ENCODE results near the gene CACNB1.

The CACNB1 gene

DNA sequence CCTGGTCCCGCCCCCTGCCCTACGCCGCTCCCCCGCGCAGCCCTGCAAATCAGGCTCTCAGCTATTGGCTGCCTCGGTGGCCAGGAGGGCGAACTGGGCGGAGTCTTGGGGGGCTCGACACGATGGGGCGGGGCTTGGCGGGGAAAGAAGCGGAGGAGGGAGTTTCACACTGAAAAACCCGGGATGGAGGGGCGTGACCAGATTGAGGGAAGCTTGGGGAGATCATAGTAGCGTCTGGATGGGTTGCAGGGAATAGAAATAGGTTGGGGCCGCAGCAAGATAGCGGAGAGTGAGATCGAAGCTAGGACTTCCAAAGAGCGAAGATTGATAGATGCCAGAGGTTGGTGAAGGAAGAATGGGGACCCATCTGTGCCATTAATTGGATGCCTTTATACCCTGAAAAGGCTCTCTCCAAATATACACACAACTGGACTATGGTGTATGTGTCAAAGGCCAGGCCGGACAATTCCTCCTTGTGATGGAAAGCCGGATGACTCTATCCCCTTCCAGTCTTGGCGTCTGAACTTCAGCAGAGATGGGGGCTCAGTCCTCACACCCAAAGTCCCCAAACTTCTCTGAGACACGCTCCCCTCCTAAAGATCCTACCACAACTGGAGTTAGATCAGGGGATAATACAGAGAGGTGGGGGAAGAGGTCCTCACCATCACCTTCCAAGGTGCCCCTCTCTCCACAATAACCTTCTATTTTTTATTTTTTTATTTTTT lies 28.7 kb upstream of the CACNB1 start:
- peak; percentile 33 for DNase-seq (ENCODE audit: low read depth)

GRCh38 chr17:39225308-39225958 lies 28.0 kb upstream of the CACNB1 start, which contains the start of gene STAC2:
Gene STAC2, minus strand, starts transcription at chr17:39225945. Its CDS starts 443 bp downstream, at chr17:39225502.
- DNase-seq (ENCODE audit: low read depth): no peak

GRCh38 chr17:39224778-39225307 lies 27.4 kb upstream of the CACNB1 start:
- DNase-seq (ENCODE audit: low read depth): no peak

DNA sequence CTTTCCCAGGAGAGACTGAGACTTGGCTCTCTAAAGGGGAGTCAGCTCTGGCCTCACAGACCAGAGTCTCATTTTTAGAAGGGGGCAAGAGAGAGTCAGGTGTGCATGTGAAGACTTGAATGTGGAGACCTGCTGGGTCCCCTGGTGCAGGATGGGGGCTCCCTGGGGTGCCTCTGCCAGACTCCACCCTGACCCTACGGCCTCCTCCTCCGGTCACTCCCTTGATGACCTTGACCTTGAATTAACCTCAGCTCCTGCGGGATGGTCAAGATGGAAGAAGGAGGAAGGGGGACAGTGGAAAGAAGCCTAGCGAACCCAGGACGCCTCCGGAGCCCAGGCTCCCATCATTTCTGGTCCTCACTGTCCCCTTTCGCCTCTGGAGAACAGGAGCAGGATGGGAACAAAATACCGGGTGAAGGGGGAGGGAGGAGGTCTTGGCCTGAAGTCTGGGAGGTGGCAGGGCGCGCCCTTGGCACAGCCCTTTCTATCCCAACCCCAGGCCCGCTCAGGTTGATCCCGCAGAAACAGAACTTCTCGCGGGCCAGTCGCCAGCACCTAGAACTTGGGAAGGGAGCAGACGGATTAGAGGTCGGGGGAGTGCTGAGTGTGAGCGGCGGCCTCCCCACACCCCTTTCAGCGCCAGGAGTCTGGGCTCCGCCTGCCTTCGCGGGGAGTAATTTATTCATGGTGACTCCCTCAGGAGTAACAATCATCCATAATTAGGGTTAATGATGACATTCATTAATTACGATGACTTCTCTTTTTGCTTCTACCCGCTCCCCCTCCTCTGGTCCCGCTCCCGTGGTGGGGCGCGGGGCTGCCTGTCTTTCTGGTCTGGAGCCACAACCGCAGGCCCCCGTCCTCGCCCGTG lies 26.7 kb upstream of the CACNB1 start:
- DNase-seq (ENCODE audit: low read depth): no peak

GRCh38 chr17:39222866-39223834 lies 25.7 kb upstream of the CACNB1 start:
- DNase-seq (ENCODE audit: low read depth): no peak

- no peak for DNase-seq (ENCODE audit: low read depth)
These were observed 24.7 kb upstream of the CACNB1 start for GRCh38 chr17:39222151-39222550.

DNA sequence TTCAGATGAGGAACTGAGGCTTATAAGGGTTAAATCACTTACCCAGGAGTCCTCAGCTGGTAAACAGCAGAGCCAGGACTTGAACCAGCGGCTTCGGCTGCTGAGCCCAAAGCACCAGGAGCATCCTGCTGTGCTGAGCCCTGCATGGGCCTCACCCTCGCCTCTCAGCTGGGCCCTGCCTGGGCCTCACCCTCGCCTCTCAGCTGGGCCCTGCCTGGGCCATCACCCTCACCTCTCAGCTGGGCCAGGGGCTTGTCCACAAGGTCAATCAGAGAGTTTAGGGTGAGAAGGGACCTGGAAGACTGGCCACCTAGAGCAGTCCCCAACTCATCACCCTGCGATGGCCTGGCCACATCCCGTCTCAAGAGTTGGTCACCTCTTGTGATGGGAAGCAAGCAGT lies 24.1 kb upstream of the CACNB1 start:
- no peak for DNase-seq (ENCODE audit: low read depth)

- no peak for DNase-seq (ENCODE audit: low read depth)
These were observed 22.2 kb upstream of the CACNB1 start for GRCh38 chr17:39219647-39220154.

GRCh38 chr17:39218906-39219305 lies 21.4 kb upstream of the CACNB1 start:
- DNase-seq (ENCODE audit: low read depth): no peak

- no peak for DNase-seq (ENCODE audit: low read depth)
These were observed 20.4 kb upstream of the CACNB1 start for GRCh38 chr17:39217734-39218369.

- no peak for DNase-seq (ENCODE audit: low read depth)
These were observed 16.4 kb upstream of the CACNB1 start for GRCh38 chr17:39213852-39214251.

DNA sequence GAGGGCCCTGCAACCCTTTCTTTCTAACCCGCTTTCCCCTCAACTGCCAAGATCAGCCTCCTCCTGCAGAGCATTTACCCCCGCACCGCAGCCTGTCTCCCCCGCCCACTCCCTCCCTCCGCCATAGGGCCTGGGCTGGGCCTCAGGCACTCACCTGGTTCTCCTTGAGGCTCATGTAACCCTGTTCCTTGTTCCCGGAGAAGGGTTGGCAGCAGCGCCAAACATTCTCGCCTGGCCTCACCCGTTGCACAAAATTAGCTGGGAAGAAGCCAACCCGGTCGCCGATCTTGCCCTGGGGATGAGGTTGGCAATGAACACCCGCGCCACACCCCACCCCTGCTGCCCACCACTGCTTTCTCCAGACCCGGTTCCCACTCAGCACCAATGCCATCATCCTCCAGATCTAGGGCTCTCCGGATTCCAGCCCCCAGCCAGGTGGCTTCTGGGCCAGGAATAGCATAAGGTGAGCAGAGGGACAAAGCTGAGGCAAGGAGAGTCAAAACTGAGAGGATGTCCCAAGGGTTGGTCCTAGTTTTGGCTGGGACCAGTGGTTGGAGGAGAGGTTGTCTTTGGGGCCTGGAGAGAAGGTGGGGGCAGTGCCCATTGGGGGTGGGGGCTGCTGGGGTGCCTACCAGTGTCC lies 15.5 kb upstream of the CACNB1 start:
- no peak for DNase-seq (ENCODE audit: low read depth)

- DNase-seq (ENCODE audit: low read depth): no peak
These were observed 14.8 kb upstream of the CACNB1 start for GRCh38 chr17:39212195-39212810.

GRCh38 chr17:39210093-39210434 lies 12.6 kb upstream of the CACNB1 start:
- no peak for DNase-seq (ENCODE audit: low read depth)

DNA sequence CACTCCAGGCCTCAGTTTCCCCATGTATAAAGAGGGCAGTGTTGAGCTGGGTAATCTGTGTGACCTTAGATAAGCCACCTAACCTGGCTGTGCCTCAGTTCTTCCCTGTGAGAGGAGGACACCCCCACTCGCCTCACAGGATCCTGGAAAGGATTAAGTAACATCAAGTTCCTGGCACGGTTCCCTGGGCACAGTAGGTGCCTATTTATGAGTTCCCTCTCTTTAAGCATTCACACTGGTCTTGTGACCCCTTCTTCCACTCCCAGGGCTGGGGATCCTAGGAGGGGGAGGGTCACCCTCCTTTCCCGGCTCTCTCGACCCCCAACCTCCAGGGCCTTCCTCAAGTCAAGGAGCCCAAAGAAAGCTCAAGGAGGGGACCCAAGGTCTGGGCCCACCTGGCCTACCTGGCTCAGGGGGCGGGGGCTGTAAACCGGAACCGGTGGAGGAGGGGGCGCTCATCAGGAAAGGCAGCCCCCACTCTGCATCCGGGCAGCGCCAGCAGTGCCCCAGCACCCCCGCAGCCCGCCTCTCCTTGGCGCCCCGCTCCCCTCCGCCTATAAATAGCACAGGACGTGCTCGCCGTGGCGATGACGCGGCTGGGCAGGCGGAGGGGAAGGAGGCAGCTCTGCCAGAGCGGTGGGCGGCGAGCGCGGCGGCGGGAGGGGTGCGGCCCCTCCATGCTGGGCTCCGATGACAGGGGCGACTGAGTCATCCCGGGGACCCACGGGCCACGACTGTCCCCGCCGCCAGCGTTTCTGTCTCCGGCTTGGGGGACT lies 12.0 kb upstream of the CACNB1 start:
- DNase-seq (ENCODE audit: low read depth): peak; percentile 88

DNA sequence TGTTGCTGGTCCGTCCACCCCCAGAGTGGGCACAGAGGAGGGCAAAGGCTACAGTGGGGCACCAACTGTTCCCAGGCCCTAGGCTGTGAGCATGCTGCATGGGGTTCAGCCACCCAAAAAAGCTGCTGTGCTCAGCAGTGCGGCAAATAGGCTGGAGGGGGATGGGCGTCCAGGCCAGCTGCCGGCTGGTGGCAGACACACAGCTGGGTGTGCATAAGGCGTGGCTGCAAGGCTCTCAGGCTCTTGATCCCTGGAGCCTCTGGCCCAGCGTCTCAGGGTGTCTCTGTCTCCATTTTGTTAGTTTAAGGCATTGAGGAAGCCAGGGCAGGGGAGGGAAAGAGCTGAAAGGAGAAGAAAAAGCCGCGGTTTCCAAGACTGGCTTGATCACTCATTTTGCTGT lies 11.4 kb upstream of the CACNB1 start:
- DNase-seq (ENCODE audit: low read depth): no peak

DNA sequence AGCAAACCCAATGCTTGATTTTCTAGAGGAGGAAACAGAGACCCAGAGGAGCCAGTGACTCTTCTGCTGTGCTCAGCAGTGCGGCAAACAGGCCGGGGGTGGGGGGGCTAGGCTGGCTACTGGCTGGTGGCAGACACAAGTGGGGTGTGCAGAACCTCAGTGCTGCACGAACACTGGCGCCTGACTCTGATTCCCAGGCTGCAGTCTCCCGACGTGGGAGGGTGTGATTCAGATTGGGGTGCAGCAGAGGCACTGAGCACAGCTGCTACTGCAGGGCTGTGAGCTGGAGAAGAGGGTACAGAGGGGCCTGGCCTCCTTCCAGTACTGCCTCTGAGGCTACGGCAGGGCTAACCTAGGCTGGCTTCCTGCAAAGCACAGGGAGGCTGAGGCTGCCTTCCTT lies 10.7 kb upstream of the CACNB1 start:
- no peak for DNase-seq (ENCODE audit: low read depth)

GRCh38 chr17:39205112-39205526 lies 7.7 kb upstream of the CACNB1 start:
- DNase-seq (ENCODE audit: low read depth): no peak

DNA sequence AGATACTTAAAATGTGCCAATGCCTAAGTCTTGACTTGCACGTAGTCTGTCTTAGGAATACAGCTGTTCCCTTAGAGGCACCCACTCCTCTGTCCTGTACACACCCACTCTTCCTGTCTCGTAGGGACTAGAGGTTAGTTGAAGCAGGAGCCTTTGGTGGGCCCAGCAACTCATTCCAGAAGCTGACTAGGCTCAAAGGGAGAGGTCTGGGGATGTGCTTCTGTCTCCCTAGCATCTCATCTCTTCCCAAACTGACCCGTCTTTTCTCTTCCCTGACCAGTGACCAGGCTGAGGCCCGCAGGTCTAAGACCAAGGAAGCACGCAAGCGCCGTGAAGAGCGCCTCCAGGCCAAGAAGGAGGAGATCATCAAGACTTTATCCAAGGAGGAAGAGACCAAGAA lies 6.8 kb upstream of the CACNB1 start:
- DNase-seq (ENCODE audit: low read depth): no peak
